GM21737 (cell line): ENCODE measurements around the gene OGG1.

Experiments
- ATAC-seq: cut with Tn5 transposase; IDR thresholded peaks from one replicate; pipeline ENCODE4 v1.9.1; 2021; ENCODE audit warnings: mild to moderate bottlenecking, moderate library complexity; ENCODE audit not compliant: unreplicated experiment

OGG1 gene

GRCh38 chr3:9781978-9782603 is 32.3 kb downstream of the OGG1 start:
- ATAC-seq = no peak

GRCh38 chr3:9782770-9783169 is 33.0 kb downstream of the OGG1 start:
- ATAC-seq = no peak

DNA sequence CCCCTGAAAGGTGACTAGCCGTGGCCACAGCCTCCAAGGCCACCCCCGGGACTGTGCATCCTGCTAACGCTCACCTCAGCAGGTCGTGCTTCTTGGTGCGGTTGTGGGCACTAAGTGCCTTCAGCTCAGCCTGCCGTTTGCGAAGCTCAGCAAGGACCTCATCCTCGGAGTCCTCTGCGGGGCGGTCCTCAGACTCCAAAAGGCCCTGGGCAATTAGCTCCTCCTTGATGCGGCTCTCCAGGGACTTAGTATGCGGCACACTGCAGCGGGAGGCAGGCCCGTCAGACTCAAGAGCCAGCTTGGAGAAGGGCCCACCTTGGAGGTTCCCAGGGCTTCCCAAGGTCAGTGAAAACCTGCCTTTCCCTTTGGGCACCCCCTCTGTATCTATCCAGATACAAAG is 34.2 kb downstream of the OGG1 start:
- ATAC-seq = no peak

- ATAC-seq = no peak
These were observed 35.2 kb downstream of the OGG1 start for GRCh38 chr3:9784965-9785364.

DNA sequence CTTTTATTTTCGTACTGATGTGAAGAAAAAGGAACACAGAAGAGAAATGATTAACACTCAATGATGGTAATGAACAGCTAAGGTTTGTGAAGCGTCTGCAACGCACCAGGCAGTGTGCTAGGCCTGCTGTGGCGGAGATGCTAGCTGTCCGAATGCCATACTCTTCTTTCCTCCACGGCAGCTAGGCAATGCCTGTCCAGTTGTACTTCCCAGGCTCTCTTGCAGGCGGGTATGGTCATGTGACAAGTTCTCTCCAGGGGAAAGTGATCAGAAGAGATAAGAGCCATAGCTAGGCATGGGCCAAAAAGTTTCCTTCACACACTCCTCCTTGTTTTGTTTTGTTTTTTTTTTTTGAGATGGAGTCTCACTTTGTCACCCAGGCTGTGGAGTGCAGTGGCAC is 35.9 kb downstream of the OGG1 start:
- no peak for ATAC-seq

- ATAC-seq = no peak
These were observed 36.5 kb downstream of the OGG1 start for GRCh38 chr3:9786209-9786739.

GRCh38 chr3:9786825-9787669 is 37.3 kb downstream of the OGG1 start:
- no peak for ATAC-seq

GRCh38 chr3:9787714-9788113 is 38.0 kb downstream of the OGG1 start:
- ATAC-seq = no peak

- no peak for ATAC-seq
These were observed 41.4 kb downstream of the OGG1 start for GRCh38 chr3:9791127-9791526.

DNA sequence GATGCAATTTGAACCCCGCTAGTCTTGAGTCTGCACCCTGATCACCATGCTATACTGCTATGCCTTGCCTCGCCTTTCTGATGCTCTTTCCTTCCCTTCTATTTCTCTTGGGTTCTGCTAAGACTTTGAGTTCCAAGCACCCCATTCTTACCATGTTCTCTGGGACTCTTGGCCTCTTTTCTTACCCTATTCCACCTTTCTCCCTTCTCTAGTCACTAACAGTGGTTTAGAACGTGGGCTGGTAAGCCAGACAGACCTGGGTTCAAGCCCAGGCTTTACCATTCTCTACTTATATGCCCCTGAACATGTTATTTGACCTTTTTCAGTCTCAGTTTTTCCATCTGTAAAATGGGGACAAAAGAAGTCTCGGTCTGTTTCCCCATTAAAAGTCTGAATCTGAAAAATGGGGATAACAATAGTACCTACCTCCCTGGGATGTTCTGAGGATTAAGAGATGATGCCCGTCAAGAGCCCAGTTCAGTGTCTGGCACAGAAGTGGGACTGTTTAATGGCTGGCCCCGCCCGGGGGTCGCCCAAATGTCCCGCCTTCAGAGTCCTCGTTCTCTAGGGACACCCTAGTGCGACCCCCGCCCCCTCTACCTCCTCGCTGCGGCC is 42.1 kb downstream of the OGG1 start:
- ATAC-seq = no peak

GRCh38 chr3:9792405-9793160 is 42.8 kb downstream of the OGG1 start, which contains the start of the genes ARPC4 and TADA3:
Gene ARPC4 (plus strand): TSS chr3:9793082. CDS start chr3:9793122, 40 bp downstream.
Gene TADA3 (minus strand): TSS chr3:9792473. CDS start chr3:9791466, 1,007 bp downstream.
- ATAC-seq = peak; percentile 80

DNA sequence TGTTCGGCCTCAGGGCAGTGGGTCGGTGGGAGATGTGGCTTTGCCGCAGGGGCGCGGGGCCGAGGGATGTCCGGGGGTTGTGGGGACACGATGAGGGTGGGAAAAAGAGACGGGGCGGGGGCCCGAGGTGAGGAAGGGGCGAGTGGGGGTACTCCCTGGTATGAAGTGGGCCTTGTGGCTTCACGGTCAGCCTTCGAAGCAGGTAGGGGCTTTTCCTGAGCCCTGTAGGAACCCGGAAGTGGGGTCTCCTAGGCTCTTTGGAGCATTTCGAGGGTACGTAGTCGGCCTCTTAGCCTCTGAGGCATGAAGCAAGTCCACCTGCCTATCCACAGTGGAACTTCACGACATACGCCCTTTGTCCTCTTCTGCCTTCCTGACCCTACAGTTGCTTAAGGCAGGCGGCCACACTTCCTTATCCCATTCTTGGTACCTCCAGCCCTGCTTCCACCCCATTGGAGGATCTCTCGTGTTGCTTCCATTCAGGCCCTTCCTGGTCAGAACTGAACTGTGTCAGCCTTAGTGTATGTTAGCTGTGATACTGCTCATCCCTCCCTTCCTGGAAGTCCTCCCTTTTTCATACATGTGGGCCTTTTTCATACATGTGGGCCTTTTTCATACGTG is 43.5 kb downstream of the OGG1 start:
- peak; percentile 10 for ATAC-seq

- no peak for ATAC-seq
These were observed 44.6 kb downstream of the OGG1 start for GRCh38 chr3:9794400-9794799.

DNA sequence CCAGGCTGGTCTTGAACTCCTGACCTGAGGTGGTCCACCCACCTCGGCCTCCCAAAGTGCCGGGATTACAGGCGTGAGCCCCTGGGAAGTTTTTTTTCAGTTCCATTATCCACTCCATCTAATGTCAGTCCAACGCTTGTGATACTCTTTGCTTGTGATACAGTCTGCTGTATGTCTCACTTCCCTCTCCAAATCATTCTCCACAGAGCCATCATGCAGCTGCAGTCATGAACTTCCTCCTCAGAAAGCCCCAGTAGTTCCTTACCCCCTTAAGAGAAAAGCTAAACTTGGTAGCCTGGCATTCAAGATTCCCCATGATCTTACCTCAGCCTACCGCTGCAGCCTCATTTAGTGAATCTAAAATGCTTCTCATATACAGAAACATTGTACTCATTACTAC is 45.5 kb downstream of the OGG1 start:
- ATAC-seq = no peak

- ATAC-seq = no peak
These were observed 47.6 kb downstream of the OGG1 start for GRCh38 chr3:9797196-9797945.

DNA sequence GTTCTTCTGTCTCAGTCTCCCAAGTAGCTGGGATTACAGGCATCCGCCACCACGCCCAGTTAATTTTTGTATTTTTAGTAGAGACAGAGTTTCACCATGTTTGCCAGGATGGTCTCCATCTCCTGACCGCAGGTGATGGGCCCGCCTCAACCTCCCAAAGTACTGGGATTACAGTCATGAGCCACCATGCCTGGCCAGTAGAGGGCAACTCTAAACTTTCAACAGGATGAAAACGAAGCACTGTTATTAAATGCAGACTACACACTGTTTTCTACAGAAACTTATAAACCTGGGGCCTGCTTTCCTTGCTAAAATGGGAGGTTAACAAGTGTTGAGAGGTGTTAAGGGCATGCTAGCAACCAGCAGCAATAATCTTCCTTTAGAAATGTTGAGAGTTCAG is 50.8 kb downstream of the OGG1 start:
- no peak for ATAC-seq

- no peak for ATAC-seq
These were observed 53.7 kb downstream of the OGG1 start for GRCh38 chr3:9803494-9803893.

DNA sequence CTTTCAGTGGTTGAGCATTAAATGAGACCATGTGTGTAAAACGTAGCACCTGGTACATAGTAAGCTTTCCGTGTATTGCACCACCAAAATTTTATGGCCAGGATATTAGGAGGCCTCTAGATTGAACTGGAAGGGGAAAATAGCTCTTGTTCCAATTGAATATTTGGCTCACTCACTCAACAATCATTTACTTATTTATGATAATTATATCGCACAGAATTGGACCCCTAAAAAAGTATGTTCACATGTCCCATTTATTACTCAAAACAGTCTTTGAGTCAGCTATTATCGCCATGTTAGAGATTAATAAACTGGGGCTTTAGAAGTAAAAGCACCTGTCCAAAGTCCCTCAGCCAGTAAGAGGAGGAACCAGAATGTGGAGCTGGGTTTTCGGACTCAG is 55.2 kb downstream of the OGG1 start:
- ATAC-seq = no peak

- no peak for ATAC-seq
These were observed 56.4 kb downstream of the OGG1 start for GRCh38 chr3:9806137-9806536.
